Panc1 (cell line): ENCODE data around the gene MTTP.

Experiments
- POLR2AphosphoS5 ChIP-seq: IDR thresholded peaks from 2 replicates; pipeline ENCODE4 v1.6.1; 2012; ENCODE audit warnings: mild to moderate bottlenecking, low read depth, low read length, moderate library complexity
- REST ChIP-seq, 2 experiments: IDR thresholded peaks; 2 replicates each; pipeline ENCODE4 v1.6.1; 2011 to 2012; ENCODE audit warnings: low read depth in 2 of 2, control low read depth in 1 of 2, low read length in 1 of 2, mild to moderate bottlenecking in 1 of 2, moderate library complexity in 1 of 2; ENCODE audit not compliant: insufficient read depth in 1 of 2
- SIN3A ChIP-seq: IDR thresholded peaks from 2 replicates; pipeline ENCODE4 v1.6.1; 2012; ENCODE audit warnings: low read depth, mild to moderate bottlenecking, low read length, moderate library complexity, borderline replicate concordance; ENCODE audit not compliant: insufficient read depth
- TCF7L2 ChIP-seq: IDR thresholded peaks from 2 replicates; pipeline ENCODE4 v1.6.1; 2011; ENCODE audit warnings: mild to moderate bottlenecking, low read depth, low read length, inconsistent platforms
- TF ChIP-seq, protein P1 (sequence below): fragments of 450-650 bp; IDR thresholded peaks from 2 replicates; pipeline ENCODE4 v1.5.1; 2017; ENCODE audit warnings: mild to moderate bottlenecking

- TF ChIP-seq, protein P1, sequence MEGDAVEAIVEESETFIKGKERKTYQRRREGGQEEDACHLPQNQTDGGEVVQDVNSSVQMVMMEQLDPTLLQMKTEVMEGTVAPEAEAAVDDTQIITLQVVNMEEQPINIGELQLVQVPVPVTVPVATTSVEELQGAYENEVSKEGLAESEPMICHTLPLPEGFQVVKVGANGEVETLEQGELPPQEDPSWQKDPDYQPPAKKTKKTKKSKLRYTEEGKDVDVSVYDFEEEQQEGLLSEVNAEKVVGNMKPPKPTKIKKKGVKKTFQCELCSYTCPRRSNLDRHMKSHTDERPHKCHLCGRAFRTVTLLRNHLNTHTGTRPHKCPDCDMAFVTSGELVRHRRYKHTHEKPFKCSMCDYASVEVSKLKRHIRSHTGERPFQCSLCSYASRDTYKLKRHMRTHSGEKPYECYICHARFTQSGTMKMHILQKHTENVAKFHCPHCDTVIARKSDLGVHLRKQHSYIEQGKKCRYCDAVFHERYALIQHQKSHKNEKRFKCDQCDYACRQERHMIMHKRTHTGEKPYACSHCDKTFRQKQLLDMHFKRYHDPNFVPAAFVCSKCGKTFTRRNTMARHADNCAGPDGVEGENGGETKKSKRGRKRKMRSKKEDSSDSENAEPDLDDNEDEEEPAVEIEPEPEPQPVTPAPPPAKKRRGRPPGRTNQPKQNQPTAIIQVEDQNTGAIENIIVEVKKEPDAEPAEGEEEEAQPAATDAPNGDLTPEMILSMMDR, result no peak
- no peak for TF ChIP-seq SIN3A
- no peak for TF ChIP-seq REST (IDR thresholded peaks at IDR 0.05; ENCODE audit: insufficient read depth in 1 of 2, low read depth in 2 of 2, low read length in 1 of 2)
- no peak for TF ChIP-seq POLR2AphosphoS5
- no peak for TF ChIP-seq TCF7L2
Measured at GRCh38 chr4:99661907-99662306, 87.3 kb downstream of the MTTP start.
